BJ (cell line): ENCODE data around the gene TXNRD3. TPM values are rescaled to one million over a fixed set of nuclear protein-coding genes. Genes with fewer than 3 reads are reported as not detected.

Source experiments
- CTCF ChIA-PET: fragments of 350-600 bp; formaldehyde crosslinking; extraction: SDS; loops from one replicate; lab custom pipeline; 2021; ENCODE audit warnings: antibody characterized with exemption, inconsistent platforms; lab: Yijun Ruan, JAX
- POLR2A ChIA-PET: fragments of 300-600 bp; sonication (Branson Sonifier 250); formaldehyde crosslinking; extraction: SDS; loops from one replicate; lab custom pipeline; 2021; ENCODE audit warnings: antibody characterized with exemption; lab: Charles Lee
- DNase-seq: peaks from one replicate; pipeline ENCODE4 v3.0.0-alpha.2; 2011; ENCODE audit warnings: low read depth
- H3K27me3 ChIP-seq: 2 replicates; pipeline ENCODE4 v1.6.0; 2011; ENCODE audit warnings: low read length; ENCODE audit not compliant: control insufficient read depth, insufficient read depth
- H3K36me3 ChIP-seq: 2 replicates; pipeline ENCODE4 v1.5.1; 2011; ENCODE audit warnings: low read length; ENCODE audit not compliant: control insufficient read depth, insufficient read depth
- H3K4me3 ChIP-seq: 2 replicates; pipeline ENCODE4 v1.5.1; 2011; ENCODE audit warnings: low read depth, mild to moderate bottlenecking, control low read depth, low read length
- CTCF ChIP-seq: IDR thresholded peaks from 2 replicates; pipeline ENCODE4 v1.5.1; 2011; ENCODE audit warnings: low read depth, mild to moderate bottlenecking, control low read depth, inconsistent platforms, low read length, moderate library complexity; ENCODE audit not compliant: insufficient read depth
- polyA plus RNA-seq: library from polyadenylated mRNA; depleted of rRNA; stranded (reverse); fragments of >200 nt; gene quantifications from 2 replicates; pipeline ENCODE4 v1.2.3, GENCODE V29; 2011

The TXNRD3 gene
- polyA plus RNA-seq, 1 experiment, result 4.4 TPM

GRCh38 chr3:126693921-126694320 is 39.0 kb upstream of the TXNRD3 start:
- no peak for TF ChIP-seq CTCF
- ChIA-PET CTCF (interaction anchor here (1.0 to 2.9 kb wide), 4 partner anchors 10 to 15 kb away, joined by 3 to 14 read pairs (median 4); partner anchors contain the start of gene CHCHD6), POLR2A (no interaction called here)
- DNase-seq, result no peak
- Histone ChIP-seq H3K4me3 (no peak overlapping the region), H3K36me3 (no peaks in the 10 kb centered on the region), H3K27me3 (peaks cover 10% of the 10 kb centered on the region; the same call in 1 of the 2 replicates)

- TF ChIP-seq CTCF, result no peak
- ChIA-PET POLR2A (no interaction called here), CTCF (interaction anchor here (2.9 kb wide), 1 partner anchor 14 kb away, joined by 14 read pairs; no protein-coding TSS in a partner anchor)
- no peak overlapping the region for H3K4me3 ChIP-seq
- H3K36me3 ChIP-seq, result no peaks in the 10 kb centered on the region
- H3K27me3 ChIP-seq, result peaks cover 8% of the 10 kb centered on the region; the same call in 1 of the 2 replicates
- DNase-seq, result no peak
Measured at GRCh38 chr3:126692858-126693257, 37.9 kb upstream of the TXNRD3 start.

- no peaks in the 10 kb centered on the region for H3K36me3 ChIP-seq
- peaks cover 8% of the 10 kb centered on the region; the same call in 1 of the 2 replicates for H3K27me3 ChIP-seq
- DNase-seq, result no peak
- H3K4me3 ChIP-seq, result no peak overlapping the region
- CTCF ChIA-PET, result interaction anchor here (2.9 kb wide), 1 partner anchor 12 kb away, joined by 14 read pairs; no protein-coding TSS in a partner anchor
- POLR2A ChIA-PET, result no interaction called here
- TF ChIP-seq CTCF, result no peak
Measured at GRCh38 chr3:126691765-126692164, 36.8 kb upstream of the TXNRD3 start.

GRCh38 chr3:126685493-126685892 is 30.6 kb upstream of the TXNRD3 start:
- no peak for TF ChIP-seq CTCF
- no peak for DNase-seq
- CTCF ChIA-PET, result interaction anchor here (1.2 to 1.4 kb wide), 2 partner anchors 17 to 770 kb away, joined by 4 to 6 read pairs; no protein-coding TSS in a partner anchor
- no peak overlapping the region for H3K4me3 ChIP-seq
- POLR2A ChIA-PET, result no interaction called here
- H3K27me3 ChIP-seq, result peaks cover 1% of the 10 kb centered on the region; the same call in 1 of the 2 replicates
- no peaks in the 10 kb centered on the region for H3K36me3 ChIP-seq

- Histone ChIP-seq H3K4me3 (no peak overlapping the region), H3K27me3 (peaks cover 1% of the 10 kb centered on the region; the same call in 1 of the 2 replicates), H3K36me3 (no peaks in the 10 kb centered on the region)
- ChIA-PET CTCF (interaction anchor here (1.2 to 2.3 kb wide), 3 partner anchors 17 to 859 kb away, joined by 4 to 7 read pairs (median 6); no protein-coding TSS in a partner anchor), POLR2A (no interaction called here)
- DNase-seq, result no peak
- TF ChIP-seq CTCF, result no peak
Measured at GRCh38 chr3:126685021-126685420, 30.1 kb upstream of the TXNRD3 start.
